ENCODE measurements around the gene MINDY4.

MINDY4 gene

DNA sequence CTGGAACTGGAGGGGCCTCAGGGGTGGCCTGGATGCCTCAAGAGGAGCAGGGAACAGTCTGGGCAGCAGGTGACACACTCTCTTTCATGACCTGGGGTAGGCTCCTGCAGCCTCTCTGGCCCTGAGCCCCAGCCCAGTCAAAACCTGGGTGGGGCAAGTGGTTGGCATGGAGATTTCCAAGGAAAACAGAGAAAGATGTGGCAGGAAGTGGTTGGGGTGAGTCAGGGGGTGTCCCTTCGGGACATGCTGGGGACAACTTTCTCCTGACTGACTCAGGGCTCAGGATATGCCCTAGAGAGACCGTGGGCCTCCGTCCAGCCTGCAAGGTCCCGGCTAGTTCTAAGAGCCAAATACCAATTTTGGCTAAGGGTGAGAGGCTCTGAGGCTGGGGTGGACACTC is 143.4 kb downstream of the MINDY4 start:
- H3K4me1 ChIP-seq (ENCODE audit: control insufficient read depth, insufficient read depth, low read length), result no peaks in the 10 kb centered on the region; the same call in 1 of the 2 replicates

DNA sequence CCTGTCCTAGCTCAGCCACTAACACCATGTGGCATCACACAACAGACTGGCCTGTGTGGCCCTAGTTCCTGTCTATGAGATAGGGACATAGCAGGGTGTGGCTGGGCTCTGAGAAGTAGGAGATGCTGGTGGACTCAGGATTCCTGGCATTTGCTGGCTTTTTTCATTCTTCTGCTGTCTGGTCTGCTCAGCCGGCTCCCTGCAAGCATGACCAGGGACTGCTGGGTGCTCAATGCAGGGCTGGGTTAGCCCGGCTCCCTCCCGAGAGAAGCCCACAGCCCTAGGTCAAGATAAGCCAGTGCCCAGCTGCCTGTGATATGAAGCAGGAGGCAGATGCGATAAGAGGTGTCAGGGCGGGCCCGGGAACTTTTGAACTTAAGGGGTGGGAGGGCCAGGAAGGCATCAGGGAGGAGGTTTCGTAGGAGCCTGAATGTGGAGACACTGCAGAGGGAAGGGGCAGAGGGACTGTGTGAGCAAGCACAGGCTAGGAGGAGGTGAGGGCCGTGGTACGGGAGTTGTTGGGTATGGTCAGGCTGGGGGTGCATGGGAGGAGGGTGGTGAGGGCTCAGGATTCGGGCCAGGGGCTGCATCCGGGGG is 143.9 kb downstream of the MINDY4 start:
- H3K27ac ChIP-seq (ENCODE audit: low read depth, low read length), result no peak overlapping the region
- H3K4me1 ChIP-seq (ENCODE audit: control insufficient read depth, insufficient read depth, low read length), result no peaks in the 10 kb centered on the region; the same call in 1 of the 2 replicates
- H3K4me3 ChIP-seq (ENCODE audit: low read depth, low read length), result no peak overlapping the region
- no peaks in the 10 kb centered on the region for H3K27me3 ChIP-seq (ENCODE audit: control insufficient read depth, insufficient read depth, low read length)
- no peaks in the 10 kb centered on the region for H3K36me3 ChIP-seq (ENCODE audit: control insufficient read depth, insufficient read depth, low read length)
- H3K9ac ChIP-seq (ENCODE audit: low read depth, low read length), result no peak overlapping the region
- H3K9me3 ChIP-seq (ENCODE audit: control insufficient read depth, insufficient read depth, low read length), result no peaks in the 10 kb centered on the region

More for the DNA sequence above, 143.4 kb downstream of the MINDY4 start:
- Histone ChIP-seq H3K9ac (ENCODE audit: low read depth, low read length) (no peak overlapping the region), H3K27ac (ENCODE audit: low read depth, low read length) (no peak overlapping the region), H3K36me3 (ENCODE audit: control insufficient read depth, insufficient read depth, low read length) (no peaks in the 10 kb centered on the region), H3K9me3 (ENCODE audit: control insufficient read depth, insufficient read depth, low read length) (no peaks in the 10 kb centered on the region), H3K4me3 (ENCODE audit: low read depth, low read length) (no peak overlapping the region), H3K27me3 (ENCODE audit: control insufficient read depth, insufficient read depth, low read length) (no peaks in the 10 kb centered on the region)

DNA sequence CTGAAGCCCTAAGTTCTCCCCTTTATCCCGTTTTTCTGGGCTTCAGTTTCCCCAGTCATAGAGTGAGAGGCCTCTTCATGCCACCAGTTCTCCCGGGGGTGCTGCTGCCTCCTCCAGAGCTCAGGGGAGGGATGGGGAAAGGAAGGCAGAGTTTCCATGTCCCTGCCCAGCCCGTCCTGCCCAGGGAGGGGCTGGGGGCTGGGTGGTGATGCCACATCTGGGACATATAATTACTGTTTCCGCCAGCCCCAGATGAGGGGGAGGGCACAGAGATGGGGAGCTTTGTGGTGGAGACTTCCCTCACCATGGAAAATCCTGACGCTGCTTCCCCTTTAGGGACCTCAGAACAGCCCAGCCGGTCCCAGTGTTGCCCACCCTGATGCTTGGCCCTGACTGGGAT is 144.5 kb downstream of the MINDY4 start:
- H3K27me3 ChIP-seq (ENCODE audit: control insufficient read depth, insufficient read depth, low read length), result no peaks in the 10 kb centered on the region
- no peak overlapping the region for H3K27ac ChIP-seq (ENCODE audit: low read depth, low read length)
- H3K4me3 ChIP-seq (ENCODE audit: low read depth, low read length), result no peak overlapping the region
- H3K4me1 ChIP-seq (ENCODE audit: control insufficient read depth, insufficient read depth, low read length), result no peaks in the 10 kb centered on the region; the same call in 1 of the 2 replicates
- H3K9ac ChIP-seq (ENCODE audit: low read depth, low read length), result no peak overlapping the region
- no peaks in the 10 kb centered on the region for H3K36me3 ChIP-seq (ENCODE audit: control insufficient read depth, insufficient read depth, low read length)
- H3K9me3 ChIP-seq (ENCODE audit: control insufficient read depth, insufficient read depth, low read length), result no peaks in the 10 kb centered on the region

DNA sequence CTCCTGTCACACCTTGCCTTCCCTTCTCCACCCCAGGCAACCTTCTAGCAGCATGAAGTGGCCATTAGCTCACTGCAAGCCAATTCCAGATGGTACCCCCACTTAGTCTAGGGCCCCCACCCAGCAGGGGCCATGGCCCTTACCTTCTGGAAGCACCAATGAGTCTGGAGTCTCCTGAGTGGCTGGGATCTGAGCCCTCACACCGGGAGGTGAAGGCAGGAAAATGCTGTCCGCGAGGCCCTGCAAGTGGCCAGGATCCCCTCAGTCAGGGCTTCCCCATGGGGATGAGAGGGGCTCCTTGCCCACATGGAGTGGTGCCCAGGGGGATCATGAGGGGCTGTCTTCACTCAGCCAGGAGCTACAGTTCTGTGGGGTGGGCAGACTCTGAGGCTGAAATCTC is 145.0 kb downstream of the MINDY4 start:
- no peak overlapping the region for H3K27ac ChIP-seq (ENCODE audit: low read depth, low read length)
- no peaks in the 10 kb centered on the region; the same call in 1 of the 2 replicates for H3K4me1 ChIP-seq (ENCODE audit: control insufficient read depth, insufficient read depth, low read length)
- H3K27me3 ChIP-seq (ENCODE audit: control insufficient read depth, insufficient read depth, low read length), result no peaks in the 10 kb centered on the region
- H3K4me3 ChIP-seq (ENCODE audit: low read depth, low read length), result no peak overlapping the region
- H3K9me3 ChIP-seq (ENCODE audit: control insufficient read depth, insufficient read depth, low read length), result no peaks in the 10 kb centered on the region
- no peaks in the 10 kb centered on the region for H3K36me3 ChIP-seq (ENCODE audit: control insufficient read depth, insufficient read depth, low read length)
- H3K9ac ChIP-seq (ENCODE audit: low read depth, low read length), result no peak overlapping the region

DNA sequence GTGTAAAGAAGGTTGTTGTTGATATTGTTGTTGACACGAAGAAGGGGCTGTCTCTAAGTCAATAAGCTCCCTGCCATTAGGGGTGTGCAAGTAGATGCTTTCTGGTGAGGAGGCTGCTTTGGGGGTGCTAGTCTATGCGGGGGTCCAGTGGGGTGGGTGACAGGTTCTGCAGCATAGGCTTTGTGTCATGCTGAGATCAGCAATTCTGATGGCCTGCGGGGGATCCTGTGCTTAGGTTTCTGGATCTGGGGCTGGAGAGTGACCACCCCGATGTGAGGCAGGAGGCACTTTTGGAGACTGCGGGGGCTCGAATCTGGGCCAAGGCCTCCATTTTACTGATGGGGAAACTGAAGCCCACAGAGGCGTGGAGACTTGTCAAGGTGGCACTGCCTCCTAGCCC is 145.6 kb downstream of the MINDY4 start:
- H3K9ac ChIP-seq (ENCODE audit: low read depth, low read length), result no peak overlapping the region
- H3K4me3 ChIP-seq (ENCODE audit: low read depth, low read length), result no peak overlapping the region
- H3K27ac ChIP-seq (ENCODE audit: low read depth, low read length), result no peak overlapping the region
- no peaks in the 10 kb centered on the region; the same call in 1 of the 2 replicates for H3K4me1 ChIP-seq (ENCODE audit: control insufficient read depth, insufficient read depth, low read length)
- H3K27me3 ChIP-seq (ENCODE audit: control insufficient read depth, insufficient read depth, low read length), result no peaks in the 10 kb centered on the region
- no peaks in the 10 kb centered on the region for H3K36me3 ChIP-seq (ENCODE audit: control insufficient read depth, insufficient read depth, low read length)
- H3K9me3 ChIP-seq (ENCODE audit: control insufficient read depth, insufficient read depth, low read length), result no peaks in the 10 kb centered on the region

DNA sequence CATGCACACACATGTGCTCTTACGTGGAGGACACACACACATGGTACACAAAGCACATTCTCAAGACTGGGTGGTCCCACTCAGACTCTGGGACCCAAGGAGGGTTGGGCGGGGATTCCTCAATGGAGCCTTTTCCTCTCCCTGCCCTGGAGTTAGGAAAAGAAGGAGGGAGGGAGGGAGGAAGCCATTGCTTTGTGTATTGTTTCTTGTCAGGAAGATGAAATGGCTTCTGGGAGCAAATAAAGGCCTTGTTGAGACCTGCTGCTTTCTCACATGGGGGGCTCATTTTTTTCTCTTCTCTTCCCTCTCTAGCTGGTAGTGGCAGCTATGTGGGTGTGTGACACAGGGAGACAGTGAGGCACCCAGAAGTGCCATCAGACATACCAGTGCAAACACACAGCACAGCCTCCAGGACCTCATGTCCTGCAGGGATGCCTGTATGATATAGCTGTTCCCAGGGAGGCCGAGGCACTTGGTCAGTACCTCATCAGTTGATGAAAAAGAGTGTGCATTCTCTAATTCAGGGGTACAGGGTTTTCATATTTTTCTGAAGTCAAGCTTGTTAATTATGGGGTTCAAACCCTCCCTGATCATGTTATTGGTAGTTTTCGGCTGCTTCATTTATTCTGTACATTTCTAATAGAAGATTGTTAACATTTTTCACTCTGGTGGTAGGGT is 146.1 kb downstream of the MINDY4 start:
- Histone ChIP-seq H3K9me3 (ENCODE audit: control insufficient read depth, insufficient read depth, low read length) (no peaks in the 10 kb centered on the region), H3K4me1 (ENCODE audit: control insufficient read depth, insufficient read depth, low read length) (no peaks in the 10 kb centered on the region; the same call in 1 of the 2 replicates), H3K9ac (ENCODE audit: low read depth, low read length) (no peak overlapping the region), H3K36me3 (ENCODE audit: control insufficient read depth, insufficient read depth, low read length) (no peaks in the 10 kb centered on the region), H3K4me3 (ENCODE audit: low read depth, low read length) (no peak overlapping the region), H3K27ac (ENCODE audit: low read depth, low read length) (no peak overlapping the region), H3K27me3 (ENCODE audit: control insufficient read depth, insufficient read depth, low read length) (no peaks in the 10 kb centered on the region)

DNA sequence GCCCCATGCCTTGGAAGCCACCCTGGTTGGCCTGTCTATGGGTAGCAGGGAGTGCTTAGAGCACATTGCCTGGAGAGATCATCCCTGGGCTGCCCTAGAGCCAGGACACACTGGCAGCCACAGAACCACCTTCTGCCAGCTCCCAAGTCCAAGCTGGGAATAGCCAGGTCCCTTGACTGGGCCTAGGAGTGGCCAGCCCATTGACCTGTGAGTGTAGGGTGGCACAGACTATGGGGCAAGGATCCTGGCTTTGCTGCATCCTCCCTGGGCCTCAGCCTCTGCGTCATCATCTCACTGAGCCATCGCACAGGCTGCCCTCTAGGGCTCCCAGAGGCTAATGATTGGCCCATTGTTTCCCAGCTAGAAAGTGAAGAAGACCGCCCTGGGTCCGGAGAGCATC is 147.5 kb downstream of the MINDY4 start:
- H3K27ac ChIP-seq (ENCODE audit: low read depth, low read length), result no peak overlapping the region
- no peak overlapping the region for H3K9ac ChIP-seq (ENCODE audit: low read depth, low read length)
- no peaks in the 10 kb centered on the region; the same call in 1 of the 2 replicates for H3K4me1 ChIP-seq (ENCODE audit: control insufficient read depth, insufficient read depth, low read length)
- H3K27me3 ChIP-seq (ENCODE audit: control insufficient read depth, insufficient read depth, low read length), result no peaks in the 10 kb centered on the region
- no peaks in the 10 kb centered on the region for H3K36me3 ChIP-seq (ENCODE audit: control insufficient read depth, insufficient read depth, low read length)
- no peaks in the 10 kb centered on the region for H3K9me3 ChIP-seq (ENCODE audit: control insufficient read depth, insufficient read depth, low read length)
- no peak overlapping the region for H3K4me3 ChIP-seq (ENCODE audit: low read depth, low read length)

DNA sequence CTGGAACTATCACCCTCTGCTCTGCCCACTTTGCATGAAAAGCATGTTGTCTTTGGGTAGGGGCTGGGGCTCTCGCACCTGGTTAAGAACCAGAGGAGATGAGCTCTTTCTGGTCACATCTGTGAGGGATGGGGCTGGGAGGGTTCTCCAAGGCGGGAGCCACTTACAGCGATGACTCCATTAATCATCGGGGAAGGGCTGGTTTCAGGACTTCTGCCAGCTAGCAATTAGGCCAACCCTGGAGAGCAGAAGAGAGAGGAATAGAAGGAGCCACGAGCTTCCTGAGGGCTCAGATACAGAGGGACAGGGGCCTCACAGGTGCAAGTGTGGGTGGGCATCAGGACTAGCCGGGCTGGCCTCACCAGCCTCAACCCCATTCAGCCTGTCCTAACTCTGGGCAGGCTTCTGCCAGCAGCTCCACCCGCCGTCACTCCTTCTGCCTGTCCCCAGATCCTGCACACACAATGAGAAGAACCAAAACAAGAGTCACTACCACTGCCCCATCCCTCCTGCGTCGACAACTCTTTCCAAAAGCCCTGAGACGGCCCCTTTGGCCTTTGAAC is 148.9 kb downstream of the MINDY4 start:
- Histone ChIP-seq H3K4me3 (ENCODE audit: low read depth, low read length) (no peak overlapping the region), H3K4me1 (ENCODE audit: control insufficient read depth, insufficient read depth, low read length) (no peaks in the 10 kb centered on the region; the same call in 1 of the 2 replicates), H3K36me3 (ENCODE audit: control insufficient read depth, insufficient read depth, low read length) (no peaks in the 10 kb centered on the region), H3K27me3 (ENCODE audit: control insufficient read depth, insufficient read depth, low read length) (no peaks in the 10 kb centered on the region), H3K9me3 (ENCODE audit: control insufficient read depth, insufficient read depth, low read length) (no peaks in the 10 kb centered on the region), H3K27ac (ENCODE audit: low read depth, low read length) (no peak overlapping the region), H3K9ac (ENCODE audit: low read depth, low read length) (no peak overlapping the region)

DNA sequence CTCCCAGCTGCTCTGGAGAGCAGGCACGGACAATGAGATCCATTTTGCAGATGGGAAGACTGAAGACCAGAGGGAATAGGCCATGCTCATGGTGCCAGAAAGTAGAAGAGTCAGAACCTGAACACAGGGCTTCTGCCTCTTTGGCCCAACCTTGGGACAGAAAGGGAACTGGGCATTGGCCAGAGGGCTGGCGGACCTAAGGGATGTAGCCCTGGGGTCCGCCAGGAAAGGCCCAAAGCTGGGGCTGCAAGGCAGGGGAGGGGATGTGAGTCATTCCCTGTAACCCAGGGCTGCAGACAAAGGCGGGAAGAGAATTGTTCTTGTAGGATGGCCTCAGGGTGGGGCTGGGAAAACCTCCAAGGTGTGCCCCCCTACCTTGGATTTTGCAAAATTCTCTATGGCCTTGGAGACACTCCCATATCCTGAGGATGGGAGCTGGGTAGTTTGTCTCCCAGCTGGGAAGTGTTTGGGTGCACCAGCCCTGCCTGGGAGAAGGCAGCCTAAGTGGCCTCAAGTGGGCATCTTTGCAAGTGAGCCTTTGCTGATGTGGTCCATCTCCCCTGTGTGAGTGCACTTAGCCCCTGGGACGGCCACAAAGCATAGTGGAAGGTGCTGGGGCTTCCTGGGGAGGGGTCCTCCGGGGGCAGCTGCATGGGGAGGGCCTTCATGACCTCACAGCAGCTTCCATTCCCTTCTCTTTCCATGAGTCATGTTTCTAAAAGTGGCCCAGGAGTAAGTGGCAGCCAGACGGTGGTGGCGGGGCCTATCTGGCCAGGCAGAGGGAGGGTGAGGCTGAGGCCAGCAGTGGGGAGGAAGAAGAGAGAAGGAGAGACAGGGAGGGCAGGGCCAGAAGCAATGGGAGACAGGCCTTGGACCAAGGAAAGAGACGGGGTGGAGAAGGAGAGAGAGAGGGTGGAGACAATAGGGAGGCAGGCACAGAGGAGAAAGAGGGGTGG is 149.6 kb downstream of the MINDY4 start:
- no peak overlapping the region for H3K9ac ChIP-seq (ENCODE audit: low read depth, low read length)

DNA sequence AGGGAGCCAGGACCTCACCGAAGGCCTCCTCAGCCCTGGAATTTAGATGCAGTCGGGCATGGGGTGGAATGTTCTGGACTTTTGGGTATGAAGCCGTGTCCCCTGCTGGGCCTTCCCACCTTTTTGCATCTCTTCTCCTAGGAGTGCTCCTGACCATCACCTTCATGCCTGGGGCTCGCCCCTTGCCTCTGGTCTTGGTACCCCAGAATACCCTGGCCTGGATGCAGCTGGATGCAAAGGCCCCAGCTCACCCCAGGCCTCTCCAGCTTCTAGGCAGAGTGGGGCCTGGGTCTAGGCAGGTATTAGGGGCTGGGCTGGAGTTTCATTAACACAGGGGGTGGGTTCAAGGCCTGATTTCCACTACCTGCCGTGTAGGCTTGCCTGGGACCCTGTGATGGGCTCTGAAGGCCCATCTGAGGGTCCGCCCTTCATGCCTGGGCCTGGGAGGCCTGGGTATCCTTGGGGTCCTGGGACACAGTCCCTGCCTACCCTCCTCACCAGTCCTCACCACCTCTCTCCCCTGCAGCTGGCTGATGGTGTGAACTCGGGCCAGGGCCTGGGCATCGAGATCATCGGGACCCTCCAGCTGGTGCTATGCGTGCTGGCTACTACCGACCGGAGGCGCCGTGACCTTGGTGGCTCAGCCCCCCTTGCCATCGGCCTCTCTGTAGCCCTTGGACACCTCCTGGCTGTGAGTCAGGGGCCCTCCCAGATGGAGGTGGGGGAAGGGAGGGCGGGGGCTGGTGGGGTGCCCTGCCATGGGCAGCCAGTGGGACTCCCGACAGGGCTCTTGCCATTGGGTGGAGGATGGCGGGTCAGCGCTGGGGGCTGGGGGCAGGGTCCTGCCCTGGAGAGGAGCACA is 150.6 kb downstream of the MINDY4 start:
- Histone ChIP-seq H3K9me3 (ENCODE audit: control insufficient read depth, insufficient read depth, low read length) (no peaks in the 10 kb centered on the region), H3K9ac (ENCODE audit: low read depth, low read length) (no peak overlapping the region), H3K27ac (ENCODE audit: low read depth, low read length) (no peak overlapping the region)

More for the DNA sequence above, 149.6 kb downstream of the MINDY4 start:
- Histone ChIP-seq H3K4me3 (ENCODE audit: low read depth, low read length) (no peak overlapping the region), H3K27me3 (ENCODE audit: control insufficient read depth, insufficient read depth, low read length) (no peaks in the 10 kb centered on the region), H3K27ac (ENCODE audit: low read depth, low read length) (no peak overlapping the region), H3K9me3 (ENCODE audit: control insufficient read depth, insufficient read depth, low read length) (no peaks in the 10 kb centered on the region), H3K36me3 (ENCODE audit: control insufficient read depth, insufficient read depth, low read length) (no peaks in the 10 kb centered on the region), H3K4me1 (ENCODE audit: control insufficient read depth, insufficient read depth, low read length) (no peaks in the 10 kb centered on the region; the same call in 1 of the 2 replicates)

More for the DNA sequence above, 150.6 kb downstream of the MINDY4 start:
- H3K36me3 ChIP-seq (ENCODE audit: control insufficient read depth, insufficient read depth, low read length), result no peaks in the 10 kb centered on the region
- H3K4me1 ChIP-seq (ENCODE audit: control insufficient read depth, insufficient read depth, low read length), result no peaks in the 10 kb centered on the region; the same call in 1 of the 2 replicates
- no peak overlapping the region for H3K4me3 ChIP-seq (ENCODE audit: low read depth, low read length)
- H3K27me3 ChIP-seq (ENCODE audit: control insufficient read depth, insufficient read depth, low read length), result no peaks in the 10 kb centered on the region
